GM23338 (cell line): ENCODE data around the gene ABHD3. TPM values are rescaled to one million over a fixed set of nuclear protein-coding genes. Genes with fewer than 3 reads are reported as not detected.

Source experiments
- EZH2 ChIP-seq: fragments of 200-600 bp; sonication (generic); IDR thresholded peaks from one replicate; pipeline ENCODE4 v1.8.0; 2017; ENCODE audit warnings: antibody characterized with exemption, mild to moderate bottlenecking, low read depth; ENCODE audit not compliant: unreplicated experiment
- EZH2phosphoT487 ChIP-seq: fragments of 200-600 bp; sonication (generic); IDR thresholded peaks from one replicate; pipeline ENCODE4 v1.8.1; 2018; ENCODE audit warnings: antibody characterized with exemption; ENCODE audit not compliant: unreplicated experiment
- NANOG ChIP-seq: IDR thresholded peaks from 2 replicates; pipeline ENCODE4 v1.6.1; 2016; ENCODE audit warnings: antibody characterized with exemption, borderline replicate concordance
- POLR2AphosphoS5 ChIP-seq: IDR thresholded peaks from 2 replicates; pipeline ENCODE4 v1.6.1; 2016; ENCODE audit warnings: antibody characterized with exemption, low read depth
- ZNF114 ChIP-seq: fragments of 250-450 bp; sonication (Bioruptor Pico); IDR thresholded peaks from 2 replicates; pipeline ENCODE4 v1.5.0; 2020; ENCODE audit warnings: mild to moderate bottlenecking, moderate library complexity
- polyA plus RNA-seq: library from polyadenylated mRNA; unstranded; fragments of >200 nt; fragmentation: Nextera tagmentation; extraction: Ambion mirVana; gene quantifications from 2 replicates; pipeline ENCODE4 v1.2.1, GENCODE V29; 2016
- total RNA-seq: library from RNA; depleted of rRNA; stranded (reverse); fragments of >200 nt; shearing (Covaris generic); gene quantifications from 2 replicates; pipeline ENCODE4 v1.2.3, GENCODE V29; 2014
- TF ChIP-seq, protein P1 (sequence below): fragments of 250-450 bp; sonication (Bioruptor Pico); IDR thresholded peaks from 2 replicates; pipeline ENCODE4 v1.5.0; 2020; ENCODE audit warnings: mild to moderate bottlenecking, moderate library complexity
- TF ChIP-seq, protein P2 (sequence below): IDR thresholded peaks from one replicate; pipeline ENCODE4 v1.6.1; 2018; ENCODE audit warnings: antibody characterized with exemption; ENCODE audit not compliant: unreplicated experiment

The ABHD3 gene
- total and polyA plus RNA-seq, 2 experiments from 2014 or later, result 16.2 to 19.9 TPM

DNA sequence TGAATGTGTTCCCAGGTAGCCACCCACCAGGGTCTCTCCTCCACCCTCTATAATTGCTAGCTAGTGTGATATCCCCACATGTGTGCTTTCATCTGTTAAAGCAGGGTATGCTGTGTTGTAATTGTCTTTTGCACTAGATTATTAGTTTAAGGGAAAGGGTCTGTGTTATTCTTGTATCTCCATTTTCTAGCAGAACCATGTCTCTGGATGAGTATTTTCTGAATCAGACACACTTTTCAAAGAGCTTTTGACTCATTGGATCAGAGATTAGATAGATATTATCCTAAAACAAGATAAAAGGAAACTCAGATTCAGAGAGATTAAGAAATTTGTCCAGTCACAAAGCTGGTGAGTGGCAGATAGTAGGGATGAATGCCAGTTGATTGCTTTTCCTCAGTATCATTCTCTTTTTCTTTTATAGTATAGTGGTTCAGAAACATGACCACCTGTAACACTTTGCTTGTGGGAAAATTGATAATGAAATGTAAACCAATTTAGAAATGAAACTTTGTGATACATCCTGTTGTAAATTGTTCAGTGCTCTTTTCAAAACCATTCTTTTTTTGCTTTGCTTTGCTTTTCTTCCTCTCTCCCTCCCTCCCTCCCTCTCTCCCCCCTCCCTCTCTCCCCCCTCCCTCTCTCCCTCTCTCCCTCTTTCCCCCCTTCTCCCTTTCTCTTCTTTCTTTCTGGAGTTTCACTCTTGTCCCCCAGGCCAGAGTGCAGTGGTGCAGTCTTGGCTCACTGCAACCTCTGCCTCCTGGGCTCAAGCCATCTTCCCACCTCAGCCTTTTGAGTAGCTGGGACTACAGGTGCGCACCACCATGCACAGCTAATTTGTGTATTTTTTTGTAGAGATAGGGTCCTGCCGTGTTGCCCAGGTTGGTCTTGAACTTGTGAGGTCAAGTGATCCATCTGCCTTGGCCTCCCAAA is 43.5 kb upstream of the ABHD3 start (continued):
- TF ChIP-seq, protein P1, sequence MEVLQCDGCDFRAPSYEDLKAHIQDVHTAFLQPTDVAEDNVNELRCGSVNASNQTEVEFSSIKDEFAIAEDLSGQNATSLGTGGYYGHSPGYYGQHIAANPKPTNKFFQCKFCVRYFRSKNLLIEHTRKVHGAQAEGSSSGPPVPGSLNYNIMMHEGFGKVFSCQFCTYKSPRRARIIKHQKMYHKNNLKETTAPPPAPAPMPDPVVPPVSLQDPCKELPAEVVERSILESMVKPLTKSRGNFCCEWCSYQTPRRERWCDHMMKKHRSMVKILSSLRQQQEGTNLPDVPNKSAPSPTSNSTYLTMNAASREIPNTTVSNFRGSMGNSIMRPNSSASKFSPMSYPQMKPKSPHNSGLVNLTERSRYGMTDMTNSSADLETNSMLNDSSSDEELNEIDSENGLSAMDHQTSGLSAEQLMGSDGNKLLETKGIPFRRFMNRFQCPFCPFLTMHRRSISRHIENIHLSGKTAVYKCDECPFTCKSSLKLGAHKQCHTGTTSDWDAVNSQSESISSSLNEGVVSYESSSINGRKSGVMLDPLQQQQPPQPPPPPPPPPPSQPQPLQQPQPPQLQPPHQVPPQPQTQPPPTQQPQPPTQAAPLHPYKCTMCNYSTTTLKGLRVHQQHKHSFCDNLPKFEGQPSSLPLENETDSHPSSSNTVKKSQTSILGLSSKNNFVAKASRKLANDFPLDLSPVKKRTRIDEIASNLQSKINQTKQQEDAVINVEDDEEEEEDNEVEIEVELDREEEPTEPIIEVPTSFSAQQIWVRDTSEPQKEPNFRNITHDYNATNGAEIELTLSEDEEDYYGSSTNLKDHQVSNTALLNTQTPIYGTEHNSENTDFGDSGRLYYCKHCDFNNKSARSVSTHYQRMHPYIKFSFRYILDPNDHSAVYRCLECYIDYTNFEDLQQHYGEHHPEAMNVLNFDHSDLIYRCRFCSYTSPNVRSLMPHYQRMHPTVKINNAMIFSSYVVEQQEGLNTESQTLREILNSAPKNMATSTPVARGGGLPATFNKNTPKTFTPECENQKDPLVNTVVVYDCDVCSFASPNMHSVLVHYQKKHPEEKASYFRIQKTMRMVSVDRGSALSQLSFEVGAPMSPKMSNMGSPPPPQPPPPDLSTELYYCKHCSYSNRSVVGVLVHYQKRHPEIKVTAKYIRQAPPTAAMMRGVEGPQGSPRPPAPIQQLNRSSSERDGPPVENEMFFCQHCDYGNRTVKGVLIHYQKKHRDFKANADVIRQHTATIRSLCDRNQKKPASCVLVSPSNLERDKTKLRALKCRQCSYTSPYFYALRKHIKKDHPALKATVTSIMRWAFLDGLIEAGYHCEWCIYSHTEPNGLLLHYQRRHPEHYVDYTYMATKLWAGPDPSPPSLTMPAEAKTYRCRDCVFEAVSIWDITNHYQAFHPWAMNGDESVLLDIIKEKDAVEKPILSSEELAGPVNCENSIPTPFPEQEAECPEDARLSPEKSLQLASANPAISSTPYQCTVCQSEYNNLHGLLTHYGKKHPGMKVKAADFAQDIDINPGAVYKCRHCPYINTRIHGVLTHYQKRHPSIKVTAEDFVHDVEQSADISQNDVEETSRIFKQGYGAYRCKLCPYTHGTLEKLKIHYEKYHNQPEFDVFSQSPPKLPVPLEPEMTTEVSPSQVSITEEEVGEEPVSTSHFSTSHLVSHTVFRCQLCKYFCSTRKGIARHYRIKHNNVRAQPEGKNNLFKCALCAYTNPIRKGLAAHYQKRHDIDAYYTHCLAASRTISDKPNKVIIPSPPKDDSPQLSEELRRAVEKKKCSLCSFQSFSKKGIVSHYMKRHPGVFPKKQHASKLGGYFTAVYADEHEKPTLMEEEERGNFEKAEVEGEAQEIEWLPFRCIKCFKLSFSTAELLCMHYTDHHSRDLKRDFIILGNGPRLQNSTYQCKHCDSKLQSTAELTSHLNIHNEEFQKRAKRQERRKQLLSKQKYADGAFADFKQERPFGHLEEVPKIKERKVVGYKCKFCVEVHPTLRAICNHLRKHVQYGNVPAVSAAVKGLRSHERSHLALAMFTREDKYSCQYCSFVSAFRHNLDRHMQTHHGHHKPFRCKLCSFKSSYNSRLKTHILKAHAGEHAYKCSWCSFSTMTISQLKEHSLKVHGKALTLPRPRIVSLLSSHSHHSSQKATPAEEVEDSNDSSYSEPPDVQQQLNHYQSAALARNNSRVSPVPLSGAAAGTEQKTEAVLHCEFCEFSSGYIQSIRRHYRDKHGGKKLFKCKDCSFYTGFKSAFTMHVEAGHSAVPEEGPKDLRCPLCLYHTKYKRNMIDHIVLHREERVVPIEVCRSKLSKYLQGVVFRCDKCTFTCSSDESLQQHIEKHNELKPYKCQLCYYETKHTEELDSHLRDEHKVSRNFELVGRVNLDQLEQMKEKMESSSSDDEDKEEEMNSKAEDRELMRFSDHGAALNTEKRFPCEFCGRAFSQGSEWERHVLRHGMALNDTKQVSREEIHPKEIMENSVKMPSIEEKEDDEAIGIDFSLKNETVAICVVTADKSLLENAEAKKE (CRISPR knock-in tag), result no peak
- TF ChIP-seq, protein P2, sequence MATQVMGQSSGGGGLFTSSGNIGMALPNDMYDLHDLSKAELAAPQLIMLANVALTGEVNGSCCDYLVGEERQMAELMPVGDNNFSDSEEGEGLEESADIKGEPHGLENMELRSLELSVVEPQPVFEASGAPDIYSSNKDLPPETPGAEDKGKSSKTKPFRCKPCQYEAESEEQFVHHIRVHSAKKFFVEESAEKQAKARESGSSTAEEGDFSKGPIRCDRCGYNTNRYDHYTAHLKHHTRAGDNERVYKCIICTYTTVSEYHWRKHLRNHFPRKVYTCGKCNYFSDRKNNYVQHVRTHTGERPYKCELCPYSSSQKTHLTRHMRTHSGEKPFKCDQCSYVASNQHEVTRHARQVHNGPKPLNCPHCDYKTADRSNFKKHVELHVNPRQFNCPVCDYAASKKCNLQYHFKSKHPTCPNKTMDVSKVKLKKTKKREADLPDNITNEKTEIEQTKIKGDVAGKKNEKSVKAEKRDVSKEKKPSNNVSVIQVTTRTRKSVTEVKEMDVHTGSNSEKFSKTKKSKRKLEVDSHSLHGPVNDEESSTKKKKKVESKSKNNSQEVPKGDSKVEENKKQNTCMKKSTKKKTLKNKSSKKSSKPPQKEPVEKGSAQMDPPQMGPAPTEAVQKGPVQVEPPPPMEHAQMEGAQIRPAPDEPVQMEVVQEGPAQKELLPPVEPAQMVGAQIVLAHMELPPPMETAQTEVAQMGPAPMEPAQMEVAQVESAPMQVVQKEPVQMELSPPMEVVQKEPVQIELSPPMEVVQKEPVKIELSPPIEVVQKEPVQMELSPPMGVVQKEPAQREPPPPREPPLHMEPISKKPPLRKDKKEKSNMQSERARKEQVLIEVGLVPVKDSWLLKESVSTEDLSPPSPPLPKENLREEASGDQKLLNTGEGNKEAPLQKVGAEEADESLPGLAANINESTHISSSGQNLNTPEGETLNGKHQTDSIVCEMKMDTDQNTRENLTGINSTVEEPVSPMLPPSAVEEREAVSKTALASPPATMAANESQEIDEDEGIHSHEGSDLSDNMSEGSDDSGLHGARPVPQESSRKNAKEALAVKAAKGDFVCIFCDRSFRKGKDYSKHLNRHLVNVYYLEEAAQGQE, result no peak
- TF ChIP-seq ZNF114 (CRISPR knock-in tag), result no peak
- no peak for TF ChIP-seq EZH2
- TF ChIP-seq POLR2AphosphoS5, result no peak
- TF ChIP-seq NANOG, result no peak
- TF ChIP-seq EZH2phosphoT487, result no peak
